Tibial nerve (tissue), 3 donors: ENCODE results near the gene SRSF3.

Experiments used
- CTCF ChIP-seq, 5 experiments: fragments of 200-600 bp in 3 of 5; fragments of 450-650 bp in 2 of 5; sonication (generic) in 3 of 5; IDR thresholded peaks; one replicate each; pipeline ENCODE4 v1.5.1; 2016 to 2019; ENCODE audit warnings: antibody characterized with exemption in 5 of 5, mild to moderate bottlenecking in 3 of 5, moderate library complexity in 2 of 5
- POLR2A ChIP-seq, 2 donors: fragments of 450-650 bp; IDR thresholded peaks; one replicate each; pipeline ENCODE4 v1.6.1; 2017; ENCODE audit warnings: antibody characterized with exemption in 2 of 2, mild to moderate bottlenecking in 2 of 2, moderate library complexity in 2 of 2

GRCh38 chr6:36597775-36598174 lies 3.6 kb downstream of the SRSF3 start:
- TF ChIP-seq POLR2A (IDR thresholded peaks at IDR 0.05): no peak
- TF ChIP-seq CTCF (IDR thresholded peaks at IDR 0.05): no peak
